A673 (cell line): Measurements from ENCODE around the gene LARP1.

Source experiments
- CTCF ChIP-seq: fragments of 300-800, 200-600 bp; sonication (generic); conservative IDR thresholded peaks from 2 replicates; pipeline ENCODE4 v1.5.1; 2017; ENCODE audit warnings: low read depth, mild to moderate bottlenecking, antibody characterized with exemption, low read length, moderate library complexity, mixed read lengths
- EZH2 ChIP-seq: fragments of 200-600 bp; sonication (generic); IDR thresholded peaks from 2 replicates; pipeline ENCODE4 v1.6.1; 2017; ENCODE audit warnings: borderline replicate concordance, low read depth, mild to moderate bottlenecking, mixed read lengths, antibody characterized with exemption, low read length; ENCODE audit not compliant: poor library complexity, severe bottlenecking

DNA sequence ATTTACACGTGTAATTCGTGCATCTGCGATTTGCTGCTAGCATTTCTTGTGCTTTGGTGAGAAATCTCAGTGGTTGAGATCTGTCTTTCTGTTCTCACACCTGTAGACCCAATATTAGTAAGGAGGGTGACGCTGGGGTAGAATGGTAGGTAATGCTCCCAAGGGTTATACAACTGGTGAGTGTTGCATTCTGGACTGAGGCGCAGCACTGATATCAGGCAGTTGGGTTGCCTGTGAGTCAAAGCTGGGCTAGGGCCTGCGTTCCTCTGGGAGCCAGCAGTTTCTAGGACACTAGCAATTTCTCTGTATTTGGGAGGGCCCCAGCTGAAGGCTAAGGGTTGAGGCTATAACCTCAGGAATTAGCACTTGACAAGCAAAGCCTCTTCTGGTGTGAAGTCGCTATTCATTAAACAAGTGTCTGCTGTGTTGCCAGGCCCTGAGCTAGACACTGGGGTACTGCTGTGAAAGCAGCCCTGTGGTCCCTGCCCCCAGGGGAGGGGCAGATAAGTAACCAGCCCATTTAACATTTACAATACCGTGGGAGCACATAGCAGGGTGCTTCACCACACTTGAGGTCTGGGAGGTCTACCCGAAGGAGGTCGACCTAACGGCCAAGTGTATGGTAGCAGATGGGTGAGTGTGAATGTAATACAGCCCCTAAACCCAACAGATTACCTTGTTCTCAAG is 28.7 kb downstream of the LARP1 start:
- TF ChIP-seq CTCF, result no peak
- TF ChIP-seq EZH2, result no peak
